H1 (cell line): ENCODE results near the gene ADK. TPM values are rescaled to one million over a fixed set of nuclear protein-coding genes. Genes with fewer than 3 reads are reported as not detected.

Source experiments
- CTCF ChIA-PET: fragments of 300-600 bp; sonication (Branson Sonifier 250); formaldehyde crosslinking; loops from one replicate; lab custom pipeline; 2021; ENCODE audit not compliant: partially characterized antibody; lab: Charles Lee
- POLR2A ChIA-PET: fragments of 300-600 bp; sonication (Branson Sonifier 250); formaldehyde crosslinking; loops from one replicate; lab custom pipeline; 2021; ENCODE audit warnings: inconsistent platforms; ENCODE audit not compliant: partially characterized antibody; lab: Charles Lee
- DNase-seq, 2 experiments: peaks; one replicate each; pipeline versions ENCODE4 v3.0.0 to v3.0.0-alpha.2; 2010 to 2022; ENCODE audit warnings: low spot score in 2 of 2, low read depth in 1 of 2, mixed read lengths in 1 of 2
- FAIRE-seq: peaks from 2 replicates; lab custom pipeline; 2011; peaks lifted over from hg19 to GRCh38; lab: Jason Lieb, UNC
- H2AFZ ChIP-seq: 2 replicates; pipeline ENCODE4 v1.8.1; 2012; ENCODE audit warnings: low read length, inconsistent platforms
- H2AK5ac ChIP-seq: 2 replicates; pipeline ENCODE4 v1.6.1; 2013; ENCODE audit warnings: low read depth, low read length
- H2BK120ac ChIP-seq: replicated peaks from 2 replicates; pipeline ENCODE3; 2013; ENCODE audit warnings: low read depth, low read length, inconsistent platforms
- H2BK12ac ChIP-seq: 2 replicates; pipeline ENCODE4 v1.6.1; 2013; ENCODE audit warnings: low read depth, low read length
- H2BK15ac ChIP-seq: 2 replicates; pipeline ENCODE4 v1.6.1; 2013; ENCODE audit warnings: low read length
- H2BK20ac ChIP-seq: 2 replicates; pipeline ENCODE4 v1.6.1; 2013; ENCODE audit warnings: low read length
- H2BK5ac ChIP-seq: 2 replicates; pipeline ENCODE4 v1.6.1; 2013; ENCODE audit warnings: low read depth, low read length
- H3K14ac ChIP-seq: 2 replicates; pipeline ENCODE4 v1.6.1; 2013; ENCODE audit warnings: inconsistent platforms; ENCODE audit not compliant: insufficient read length
- H3K18ac ChIP-seq: 2 replicates; pipeline ENCODE4 v1.6.1; 2013; ENCODE audit warnings: low read length; ENCODE audit errors: extremely low read depth
- H3K23ac ChIP-seq: 2 replicates; pipeline ENCODE4 v1.6.1; 2013; ENCODE audit warnings: inconsistent platforms; ENCODE audit not compliant: insufficient read length
- H3K23me2 ChIP-seq: 2 replicates; pipeline ENCODE4 v1.6.1; 2013; ENCODE audit warnings: low read depth, low read length
- H3K27ac ChIP-seq: 2 replicates; pipeline ENCODE4 v1.6.1; 2011; ENCODE audit warnings: low read depth, low read length, inconsistent platforms
- H3K27me3 ChIP-seq, 4 experiments: replicated peaks in 1 of 4; 1 replicate in 1 of 4; 2 replicates in 3 of 4; pipeline versions ENCODE4 v1.6.1 to v1.8.1; 2011 to 2013; ENCODE audit warnings: low read length in 3 of 4, mild to moderate bottlenecking in 3 of 4, inconsistent platforms in 2 of 4, mixed read lengths in 2 of 4, moderate library complexity in 1 of 4; ENCODE audit not compliant: control insufficient read depth in 3 of 4, insufficient read depth in 3 of 4; ENCODE audit errors: extremely low read depth in 1 of 4
- H3K36me3 ChIP-seq, 4 experiments: 2 replicates each; pipeline versions ENCODE4 v1.6.1 to v1.8.1; 2011 to 2013; ENCODE audit warnings: mild to moderate bottlenecking in 4 of 4, low read length in 3 of 4, moderate library complexity in 2 of 4, control low read depth in 1 of 4, inconsistent platforms in 1 of 4; ENCODE audit not compliant: insufficient read depth in 4 of 4, control insufficient read depth in 2 of 4
- H3K4ac ChIP-seq: replicated peaks from 2 replicates; pipeline ENCODE3; 2013; ENCODE audit warnings: low read length, low read depth, mixed read lengths, inconsistent platforms; ENCODE audit not compliant: insufficient read length
- H3K4me1 ChIP-seq, 4 experiments: replicated peaks in 1 of 4; 1 replicate in 1 of 4; 2 replicates in 3 of 4; pipeline versions ENCODE4 v1.6.1 to v1.8.1; 2011 to 2013; ENCODE audit warnings: low read length in 3 of 4, inconsistent platforms in 2 of 4, mixed read lengths in 1 of 4; ENCODE audit not compliant: insufficient read depth in 4 of 4, control insufficient read depth in 3 of 4
- H3K4me2 ChIP-seq, 2 experiments: 2 replicates each; pipeline versions ENCODE4 v1.6.1 to v1.8.1; 2011 to 2013; ENCODE audit warnings: low read depth in 2 of 2, low read length in 2 of 2, control low read depth in 1 of 2, inconsistent platforms in 1 of 2, mild to moderate bottlenecking in 1 of 2; ENCODE audit not compliant: insufficient read depth in 1 of 2
- H3K4me3 ChIP-seq, 4 experiments: fragments of 200-600, 300-600 bp in 1 of 4; sonication (generic), shearing (Covaris generic), sonication (Bioruptor Twin) in 1 of 4; 2 replicates each; pipeline versions ENCODE4 v1.5.1 to v1.8.1; 2011 to 2016; ENCODE audit warnings: low read length in 4 of 4, low read depth in 3 of 4, control low read depth in 2 of 4, inconsistent platforms in 2 of 4, mild to moderate bottlenecking in 2 of 4, mixed read lengths in 1 of 4, moderate library complexity in 1 of 4; ENCODE audit not compliant: insufficient read depth in 2 of 4; ENCODE audit errors: extremely low read depth in 1 of 4
- H3K56ac ChIP-seq: replicated peaks from 2 replicates; pipeline ENCODE3; 2013; ENCODE audit warnings: low read depth, mild to moderate bottlenecking, mixed read lengths, low read length, inconsistent platforms; ENCODE audit not compliant: insufficient read length
- H3K79me1 ChIP-seq: 2 replicates; pipeline ENCODE4 v1.6.1; 2013; ENCODE audit warnings: low read depth, low read length, control low read depth
- H3K79me2 ChIP-seq, 2 experiments: 2 replicates each; pipeline versions ENCODE4 v1.6.1 to v1.8.1; 2012 to 2013; ENCODE audit warnings: low read length in 2 of 2, mild to moderate bottlenecking in 2 of 2, inconsistent platforms in 1 of 2; ENCODE audit not compliant: insufficient read depth in 2 of 2, control insufficient read depth in 1 of 2
- H3K9ac ChIP-seq, 4 experiments: replicated peaks in 1 of 4; 1 replicate in 1 of 4; 2 replicates in 3 of 4; pipeline versions ENCODE4 v1.6.1 to v1.8.1; 2011 to 2013; ENCODE audit warnings: low read depth in 3 of 4, low read length in 3 of 4, control low read depth in 2 of 4, mild to moderate bottlenecking in 2 of 4, moderate library complexity in 2 of 4, inconsistent platforms in 1 of 4; ENCODE audit errors: extremely low read depth in 1 of 4
- H3K9me3 ChIP-seq, 2 experiments: 2 replicates each; pipeline versions ENCODE4 v1.6.1 to v1.8.1; 2012 to 2013; ENCODE audit warnings: mild to moderate bottlenecking in 2 of 2, moderate library complexity in 2 of 2, control low read depth in 1 of 2, inconsistent platforms in 1 of 2, low read depth in 1 of 2, low read length in 1 of 2, mixed read lengths in 1 of 2; ENCODE audit not compliant: insufficient read depth in 2 of 2
- H4K20me1 ChIP-seq, 2 experiments: replicated peaks in 1 of 2; 2 replicates each; pipeline versions ENCODE3 to v1.8.1; 2011 to 2013; ENCODE audit warnings: inconsistent platforms in 2 of 2, low read length in 2 of 2, mild to moderate bottlenecking in 1 of 2; ENCODE audit not compliant: insufficient read depth in 2 of 2, control insufficient read depth in 1 of 2
- H4K5ac ChIP-seq: 2 replicates; pipeline ENCODE4 v1.6.1; 2013; ENCODE audit warnings: low read length, low read depth, mixed read lengths, inconsistent platforms; ENCODE audit not compliant: insufficient read length
- H4K8ac ChIP-seq: 2 replicates; pipeline ENCODE4 v1.8.0; 2013; ENCODE audit warnings: mild to moderate bottlenecking, moderate library complexity, low read length, inconsistent platforms; ENCODE audit not compliant: insufficient read depth; ENCODE audit errors: extremely low read depth
- H4K91ac ChIP-seq: replicated peaks from 2 replicates; pipeline ENCODE3; 2013; ENCODE audit warnings: low read length, mixed read lengths, inconsistent platforms; ENCODE audit not compliant: insufficient read length
- CBX5 ChIP-seq: fragments of 300-800, 300-1000 bp; sonication (generic); IDR thresholded peaks from 2 replicates; pipeline ENCODE4 v1.7.1; 2016; ENCODE audit warnings: antibody characterized with exemption, low read length, low read depth
- CEBPB ChIP-seq: IDR thresholded peaks from 2 replicates; pipeline ENCODE4 v1.6.1; 2012; ENCODE audit warnings: low read depth, low read length
- CHD1 ChIP-seq: IDR thresholded peaks from 2 replicates; pipeline ENCODE4 v1.6.1; 2012; ENCODE audit warnings: low read depth, low read length, improper control_type of control experiment
- CHD2 ChIP-seq: IDR thresholded peaks from 2 replicates; pipeline ENCODE4 v1.6.1; 2012; ENCODE audit warnings: low read length, improper control_type of control experiment
- CREB1 ChIP-seq: IDR thresholded peaks from 2 replicates; pipeline ENCODE4 v1.6.1; 2012; ENCODE audit warnings: inconsistent platforms
- CTBP2 ChIP-seq: IDR thresholded peaks from 2 replicates; pipeline ENCODE4 v1.7.0; 2011; ENCODE audit warnings: borderline replicate concordance, mild to moderate bottlenecking, moderate library complexity, mixed read lengths, low read length; ENCODE audit not compliant: insufficient read depth, insufficient read length
- HDAC6 ChIP-seq: IDR thresholded peaks from one replicate; pipeline ENCODE4 v1.7.1; 2012; ENCODE audit warnings: low read depth, mild to moderate bottlenecking, inconsistent platforms, low read length, moderate library complexity
- RFX5 ChIP-seq: IDR thresholded peaks from 2 replicates; pipeline ENCODE4 v1.6.1; 2011; ENCODE audit warnings: low read depth, low read length, improper control_type of control experiment, borderline replicate concordance
- RNF2 ChIP-seq: fragments of 200-900, 300-1000 bp; sonication (generic); IDR thresholded peaks from 2 replicates; pipeline ENCODE4 v1.7.1; 2016; ENCODE audit warnings: borderline replicate concordance, low read depth, mild to moderate bottlenecking, antibody characterized with exemption, low read length; ENCODE audit not compliant: poor library complexity, severe bottlenecking; ENCODE audit errors: missing control alignments
- SIRT6 ChIP-seq: IDR thresholded peaks from one replicate; pipeline ENCODE4 v1.7.1; 2012; ENCODE audit warnings: low read length, inconsistent platforms
- SRF ChIP-seq: IDR thresholded peaks from 2 replicates; pipeline ENCODE4 v1.6.1; 2011; ENCODE audit warnings: mild to moderate bottlenecking, low read depth, low read length, moderate library complexity
- WGBS, 2 experiments: shearing (Covaris generic) in 1 of 2; methylation state at CpG; one replicate each; pipeline versions ENCODE4 v1.1.6 to v1.1.7; 2013 to 2015; ENCODE audit warnings: low lambda C conversion rate in 2 of 2, mixed read lengths in 2 of 2, inconsistent platforms in 1 of 2, low coverage in 1 of 2, missing lambda C conversion rate in 1 of 2; ENCODE audit not compliant: insufficient replicate concordance in 2 of 2, insufficient coverage in 1 of 2, insufficient read length in 1 of 2; ENCODE audit errors: extremely low coverage in 1 of 2, missing lambda C conversion rate in 1 of 2; 5-methylcytosine and 5-hydroxymethylcytosine counted together
- polyA plus RNA-seq, 7 experiments: library from polyadenylated mRNA; depleted of rRNA in 3 of 7; stranded (reverse) in 5 of 7; unstranded in 2 of 7; fragments of >200 nt in 5 of 7; fragments of 200-250 nt in 2 of 7; gene quantifications; 1 replicate in 5 of 7; 2 replicates in 1 of 7; 4 replicates in 1 of 7; pipeline versions ENCODE4 v1.2.1 to v1.2.3, GENCODE V29; 2011 to 2013; ENCODE audit warnings: missing spikeins in 2 of 7, mixed read lengths in 2 of 7
- total RNA-seq: library from RNA; stranded (reverse); fragmentation: NEBNext Ultra II Directional; extraction: Animal tissue kit (Norgen Biotek cat#: 25700); gene quantifications from 2 replicates; pipeline ENCODE4 v1.2.1, GENCODE V29; 2021
- TF ChIP-seq, protein P1 (sequence below), 3 experiments: IDR thresholded peaks; 1 replicate in 2 of 3; 2 replicates in 1 of 3; pipeline versions ENCODE4 v1.5.1 to v1.6.1; 2011; ENCODE audit warnings: low read length in 3 of 3, mild to moderate bottlenecking in 3 of 3, inconsistent platforms in 2 of 3, low read depth in 1 of 3, moderate library complexity in 1 of 3; ENCODE audit not compliant: insufficient read depth in 1 of 3; ENCODE audit errors: control extremely low read depth in 1 of 3

The ADK gene
- total and polyA plus RNA-seq, 2 of the 8 experiments (the other 6 are each of a cell fraction or from before 2014, with no cell fraction given) = 12.3 to 42.4 TPM

DNA sequence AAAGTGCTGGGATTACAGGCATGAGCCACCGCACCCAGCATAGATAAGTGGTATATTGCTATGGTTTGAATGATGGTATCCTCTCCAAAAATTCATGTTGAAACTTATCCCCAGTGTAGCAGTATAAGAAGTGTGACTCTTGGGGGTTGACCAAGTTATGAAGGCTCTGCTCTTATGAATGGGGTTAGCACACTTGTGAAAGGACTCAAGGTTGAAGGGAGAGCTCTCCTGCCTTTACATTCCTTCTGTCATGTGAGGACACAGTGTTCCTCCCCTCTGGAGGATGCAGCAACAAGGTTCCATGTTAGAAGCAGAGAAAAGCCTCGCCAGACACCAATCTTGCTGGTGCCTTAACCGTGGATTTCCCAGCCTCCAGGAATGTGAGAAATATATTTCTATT is 58.0 kb downstream of the ADK start:
- ChIA-PET POLR2A (interaction anchor here (3.3 kb wide), 1 partner anchor 58 kb away, joined by 7 read pairs; the partner anchor contains the start of genes ADK and AP3M1), CTCF (interaction anchor here (1.6 kb wide), 1 partner anchor 56 kb away, joined by 3 read pairs; no protein-coding TSS in a partner anchor)
- H3K36me3 ChIP-seq = no peaks in the 10 kb centered on the region
- no peak overlapping the region for H2BK15ac ChIP-seq
- H3K23ac ChIP-seq = no peak overlapping the region
- no peak overlapping the region for H3K4me2 ChIP-seq
- H4K5ac ChIP-seq = no peak overlapping the region
- no peaks in the 10 kb centered on the region for H3K23me2 ChIP-seq
- H4K20me1 ChIP-seq = peaks cover 0 to 6% of the 10 kb centered on the region in 2 experiments
- no peak overlapping the region for H2BK20ac ChIP-seq
- peaks cover 0 to 7% of the 10 kb centered on the region in 2 experiments; a peak in 1 of 4 replicates for H3K79me2 ChIP-seq
- H2BK120ac ChIP-seq = no peak overlapping the region
- H2BK12ac ChIP-seq = no peak overlapping the region
- H3K9me3 ChIP-seq = no peaks in the 10 kb centered on the region
- H2AFZ ChIP-seq = no peak overlapping the region
- peaks cover 5% of the 10 kb centered on the region; the same call in 1 of the 2 replicates for H3K79me1 ChIP-seq
- WGBS, 2 experiments = 98% methylated on average over 3 of the region's 3 CpGs; no CpG with 5 or more reads in 1 of the 2 experiments
- no peak overlapping the region for H3K14ac ChIP-seq
- H3K4ac ChIP-seq = no peak overlapping the region
- H3K27me3 ChIP-seq = no peaks in the 10 kb centered on the region
- no peak for DNase-seq
- H4K8ac ChIP-seq = no peak overlapping the region
- H3K4me1 ChIP-seq = peaks cover 0 to 6% (median 3%) of the 10 kb centered on the region in 4 experiments; a peak in 4 of 7 replicates
- H3K18ac ChIP-seq = no peak overlapping the region
- H3K27ac ChIP-seq = no peak overlapping the region
- H2BK5ac ChIP-seq = no peak overlapping the region
- H3K56ac ChIP-seq = no peak overlapping the region
- H2AK5ac ChIP-seq = no peak overlapping the region
- no peak overlapping the region for H3K4me3 ChIP-seq
- no peak overlapping the region for H4K91ac ChIP-seq
- FAIRE-seq = no peak
- no peak overlapping the region for H3K9ac ChIP-seq
- no peak for TF ChIP-seq CHD1
- no peak for TF ChIP-seq CTBP2
- TF ChIP-seq RNF2 = no peak
- TF ChIP-seq CBX5 = no peak
- no peak for TF ChIP-seq SIRT6
- no peak for TF ChIP-seq RFX5
- no peak for TF ChIP-seq HDAC6
- no peak for TF ChIP-seq CREB1
- no peak for TF ChIP-seq SRF
- no peak for TF ChIP-seq CHD2
- TF ChIP-seq CEBPB = no peak
- TF ChIP-seq, protein P1, sequence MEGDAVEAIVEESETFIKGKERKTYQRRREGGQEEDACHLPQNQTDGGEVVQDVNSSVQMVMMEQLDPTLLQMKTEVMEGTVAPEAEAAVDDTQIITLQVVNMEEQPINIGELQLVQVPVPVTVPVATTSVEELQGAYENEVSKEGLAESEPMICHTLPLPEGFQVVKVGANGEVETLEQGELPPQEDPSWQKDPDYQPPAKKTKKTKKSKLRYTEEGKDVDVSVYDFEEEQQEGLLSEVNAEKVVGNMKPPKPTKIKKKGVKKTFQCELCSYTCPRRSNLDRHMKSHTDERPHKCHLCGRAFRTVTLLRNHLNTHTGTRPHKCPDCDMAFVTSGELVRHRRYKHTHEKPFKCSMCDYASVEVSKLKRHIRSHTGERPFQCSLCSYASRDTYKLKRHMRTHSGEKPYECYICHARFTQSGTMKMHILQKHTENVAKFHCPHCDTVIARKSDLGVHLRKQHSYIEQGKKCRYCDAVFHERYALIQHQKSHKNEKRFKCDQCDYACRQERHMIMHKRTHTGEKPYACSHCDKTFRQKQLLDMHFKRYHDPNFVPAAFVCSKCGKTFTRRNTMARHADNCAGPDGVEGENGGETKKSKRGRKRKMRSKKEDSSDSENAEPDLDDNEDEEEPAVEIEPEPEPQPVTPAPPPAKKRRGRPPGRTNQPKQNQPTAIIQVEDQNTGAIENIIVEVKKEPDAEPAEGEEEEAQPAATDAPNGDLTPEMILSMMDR (IDR thresholded peaks at IDR 0.05; ENCODE audit: control extremely low read depth in 1 of 3, insufficient read depth in 1 of 3, low read depth in 1 of 3, low read length in 3 of 3) = no peak
